HG03060 (cell line): ENCODE data around the gene CHD6.

Experiments
- ATAC-seq: cut with Tn5 transposase; IDR thresholded peaks from one replicate; pipeline ENCODE4 v1.9.1; 2021; ENCODE audit warnings: low read depth, moderate number of reproducible peaks; ENCODE audit not compliant: unreplicated experiment

Gene CHD6

GRCh38 chr20:41587523-41587922, 30.7 kb downstream of the CHD6 start:
- no peak for ATAC-seq

DNA sequence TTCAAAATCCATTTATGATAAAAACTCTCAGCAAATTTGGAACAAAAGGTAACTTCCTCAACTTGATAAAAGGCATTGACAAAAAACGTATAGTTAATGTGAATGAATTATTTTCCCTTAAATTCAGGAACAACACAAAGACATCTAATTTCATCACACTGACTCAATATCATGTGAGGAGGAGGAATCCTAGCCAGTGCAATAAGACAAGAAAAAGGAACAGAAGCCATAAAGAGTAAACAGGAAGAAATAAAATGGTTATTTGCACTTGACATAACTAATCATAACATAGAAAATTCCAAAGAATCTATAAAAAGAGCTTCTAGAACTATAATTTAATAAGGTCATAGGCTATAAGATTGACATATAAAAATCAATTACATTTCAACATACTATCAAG, 31.4 kb downstream of the CHD6 start:
- no peak for ATAC-seq

GRCh38 chr20:41580350-41580749, 37.8 kb downstream of the CHD6 start:
- no peak for ATAC-seq

DNA sequence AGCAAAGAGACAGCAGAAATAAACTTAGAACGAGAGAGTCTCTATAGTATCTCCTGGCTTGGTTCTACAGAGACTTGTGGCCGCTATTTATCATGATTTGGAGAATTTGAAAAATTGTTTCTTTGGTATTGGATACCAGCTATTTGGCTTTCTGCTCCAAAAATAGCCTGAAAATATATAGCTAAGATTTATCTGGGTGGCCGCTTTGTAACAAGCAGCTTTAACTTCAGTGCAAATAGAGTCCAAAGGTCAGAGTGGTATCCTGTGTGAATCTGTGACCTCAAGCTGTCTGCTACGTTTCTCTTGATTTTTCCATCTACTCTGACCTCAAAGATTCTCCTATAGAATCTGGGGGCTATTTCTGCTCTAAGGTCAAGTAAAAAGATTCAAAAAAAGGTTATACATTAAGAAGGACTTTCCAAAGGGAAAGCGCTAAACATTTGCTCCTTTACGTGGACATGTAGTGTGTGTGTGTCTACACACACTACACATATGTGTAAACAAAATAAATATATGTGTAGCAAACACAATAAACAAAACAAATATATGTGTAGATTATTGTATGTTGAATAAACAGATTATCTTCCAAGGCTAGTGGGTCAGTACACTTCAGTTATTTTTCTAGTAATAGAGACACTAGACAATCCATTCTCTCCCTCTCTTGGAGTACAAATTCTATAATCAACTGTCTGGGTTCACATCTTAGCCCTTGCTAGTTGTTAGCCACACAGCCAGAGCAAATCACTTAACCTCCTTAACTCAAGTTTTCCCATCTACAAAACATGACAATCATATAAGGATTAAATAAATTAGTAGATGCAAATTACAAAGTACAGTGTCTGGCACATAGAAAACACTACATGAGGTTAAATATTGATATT, 40.8 kb downstream of the CHD6 start:
- no peak for ATAC-seq

DNA sequence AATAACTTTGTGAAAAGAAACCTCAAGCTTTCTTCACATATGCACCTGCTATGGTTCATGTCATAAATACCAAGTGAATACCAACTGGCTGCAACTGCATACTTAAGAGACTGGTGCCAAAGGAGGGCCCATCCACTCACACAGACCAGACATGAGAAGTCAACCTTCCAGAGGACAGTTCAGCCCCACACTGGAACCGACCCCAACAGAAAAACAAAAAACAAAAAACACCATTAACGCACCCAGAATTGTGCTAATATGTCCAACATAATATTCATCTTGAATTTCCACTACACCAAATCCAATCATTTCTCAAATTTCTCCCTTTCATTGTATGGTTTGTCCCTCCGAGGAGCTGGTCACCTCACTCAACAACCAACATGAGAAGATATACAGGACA, 42.8 kb downstream of the CHD6 start:
- ATAC-seq, result no peak

GRCh38 chr20:41574802-41575389, 43.3 kb downstream of the CHD6 start:
- no peak for ATAC-seq

DNA sequence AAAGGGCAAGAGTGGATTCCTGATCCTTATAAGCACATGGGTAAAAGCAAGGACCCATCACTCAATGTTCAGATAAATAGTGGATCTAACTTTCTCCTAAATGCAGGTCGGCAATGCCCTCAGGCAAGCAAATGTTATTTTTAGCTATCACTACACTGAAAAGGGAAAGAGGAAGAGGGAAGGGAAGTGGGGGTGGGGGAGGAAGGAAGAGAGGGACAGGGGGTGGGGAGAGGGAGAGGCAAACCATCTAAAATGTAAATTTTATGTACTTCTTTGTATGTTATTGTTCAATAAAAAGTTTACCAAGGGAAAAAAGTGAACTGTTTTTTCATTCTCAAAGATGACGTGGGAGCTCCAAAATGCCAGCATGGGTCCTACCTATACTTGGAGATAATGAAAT, 44.2 kb downstream of the CHD6 start:
- ATAC-seq, result no peak

GRCh38 chr20:41572010-41572572, 46.1 kb downstream of the CHD6 start:
- ATAC-seq, result no peak

DNA sequence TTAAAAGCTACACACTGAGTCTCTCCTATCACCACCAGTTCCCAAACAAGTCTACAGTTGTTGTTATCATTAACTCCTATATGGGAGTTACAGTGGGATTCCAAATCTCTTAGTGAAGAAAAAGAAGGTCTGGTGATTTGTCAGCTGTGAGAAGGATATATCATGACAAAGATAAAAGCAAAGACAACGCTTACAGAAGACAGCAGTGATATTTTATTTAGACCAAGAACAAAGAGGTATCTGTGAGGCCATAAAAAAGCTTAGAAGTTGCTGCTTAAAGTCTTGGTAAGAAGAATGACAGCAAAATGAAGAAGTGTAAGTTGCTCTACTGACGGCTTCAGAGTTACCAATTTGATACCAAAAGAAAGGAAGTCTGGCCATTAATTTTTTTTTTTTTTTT, 47.2 kb downstream of the CHD6 start:
- ATAC-seq, result no peak

DNA sequence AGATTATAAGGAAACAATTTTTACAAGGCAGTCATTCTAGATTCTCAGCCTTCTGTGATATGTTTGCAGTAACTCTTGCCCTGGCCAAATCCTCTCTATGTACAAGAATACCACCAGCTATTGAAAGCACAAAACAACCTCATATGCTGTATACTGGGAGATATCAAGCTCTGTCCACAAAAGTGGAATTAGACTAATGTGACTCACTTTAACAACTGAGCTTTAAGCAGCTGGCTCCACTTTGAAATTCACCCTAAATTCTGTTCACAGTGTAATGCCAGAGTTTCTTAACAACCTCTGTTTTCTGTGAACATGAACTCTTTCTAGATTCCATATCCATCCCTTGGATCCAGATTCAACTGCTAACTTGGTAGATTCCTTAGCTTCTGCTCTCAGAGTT, 47.6 kb downstream of the CHD6 start:
- ATAC-seq, result no peak

DNA sequence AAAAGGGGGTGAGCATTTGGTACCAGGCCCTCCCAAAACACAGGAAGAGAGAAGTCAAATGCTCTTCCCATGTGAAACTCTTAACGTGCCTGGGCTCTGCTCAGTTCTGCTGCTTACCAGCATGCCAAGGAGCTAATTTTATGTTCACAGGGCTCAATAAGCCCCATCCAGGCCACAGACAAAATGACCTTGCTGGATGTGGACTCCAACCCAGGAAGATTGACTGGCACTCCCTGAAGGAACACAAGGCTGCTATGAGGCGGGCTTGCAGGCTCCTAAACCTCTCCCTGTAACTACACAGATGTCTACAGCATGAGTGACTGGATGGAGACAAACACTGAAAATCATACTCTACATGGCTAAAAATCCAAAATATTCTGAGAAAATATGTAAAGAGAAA, 50.6 kb downstream of the CHD6 start:
- ATAC-seq, result no peak

DNA sequence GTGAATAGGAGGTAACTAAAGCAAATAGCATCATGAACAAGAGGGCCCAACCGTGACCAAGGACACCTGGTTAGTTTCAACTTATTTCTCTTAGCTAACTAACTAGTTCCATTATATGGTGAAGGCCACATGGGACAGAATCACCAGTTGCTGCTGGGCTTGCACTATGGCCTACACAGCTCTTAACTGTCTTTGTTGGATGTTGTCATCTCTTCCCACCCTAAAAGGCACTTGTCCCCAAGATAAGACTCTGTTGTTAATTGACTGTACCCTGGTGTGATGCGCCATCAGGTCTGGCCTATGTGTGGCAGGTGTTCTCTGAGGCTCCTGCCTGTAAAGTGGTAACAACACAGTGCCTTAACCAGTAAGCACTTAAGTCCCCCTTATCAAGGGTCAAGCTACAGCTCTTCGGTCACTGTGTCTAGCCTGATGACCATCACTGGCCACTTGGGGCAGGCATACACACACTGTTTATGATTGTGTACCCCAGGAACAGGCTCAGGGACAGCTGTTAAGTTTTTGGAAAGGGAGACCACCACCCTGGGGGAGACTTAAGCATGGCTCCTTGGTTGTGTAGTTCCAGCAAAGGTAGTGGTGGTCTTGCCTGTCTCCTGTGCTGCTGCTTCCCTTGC, 51.2 kb downstream of the CHD6 start:
- ATAC-seq, result no peak

GRCh38 chr20:41563087-41563486, 55.1 kb downstream of the CHD6 start:
- no peak for ATAC-seq

DNA sequence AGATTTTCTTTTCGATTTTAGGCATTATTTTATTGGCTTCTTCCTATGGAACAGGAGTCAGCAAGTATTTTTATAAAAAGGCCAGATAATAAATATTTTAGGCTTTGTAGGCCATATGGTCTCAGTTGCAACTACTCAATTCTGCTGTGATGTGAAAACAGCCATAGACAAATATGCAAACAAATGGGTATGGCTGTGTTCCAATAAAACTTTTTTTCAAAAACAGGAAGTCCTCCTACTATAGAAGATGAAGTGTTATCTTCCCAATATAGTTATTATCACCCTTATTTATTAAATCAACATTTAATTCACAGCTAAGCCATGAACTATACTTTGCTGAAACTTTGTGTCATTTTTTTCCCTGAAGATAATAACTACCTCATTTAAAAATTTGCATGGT, 57.2 kb downstream of the CHD6 start:
- ATAC-seq, result no peak

- ATAC-seq, result no peak
These were observed 58.5 kb downstream of the CHD6 start for GRCh38 chr20:41559658-41560057.

DNA sequence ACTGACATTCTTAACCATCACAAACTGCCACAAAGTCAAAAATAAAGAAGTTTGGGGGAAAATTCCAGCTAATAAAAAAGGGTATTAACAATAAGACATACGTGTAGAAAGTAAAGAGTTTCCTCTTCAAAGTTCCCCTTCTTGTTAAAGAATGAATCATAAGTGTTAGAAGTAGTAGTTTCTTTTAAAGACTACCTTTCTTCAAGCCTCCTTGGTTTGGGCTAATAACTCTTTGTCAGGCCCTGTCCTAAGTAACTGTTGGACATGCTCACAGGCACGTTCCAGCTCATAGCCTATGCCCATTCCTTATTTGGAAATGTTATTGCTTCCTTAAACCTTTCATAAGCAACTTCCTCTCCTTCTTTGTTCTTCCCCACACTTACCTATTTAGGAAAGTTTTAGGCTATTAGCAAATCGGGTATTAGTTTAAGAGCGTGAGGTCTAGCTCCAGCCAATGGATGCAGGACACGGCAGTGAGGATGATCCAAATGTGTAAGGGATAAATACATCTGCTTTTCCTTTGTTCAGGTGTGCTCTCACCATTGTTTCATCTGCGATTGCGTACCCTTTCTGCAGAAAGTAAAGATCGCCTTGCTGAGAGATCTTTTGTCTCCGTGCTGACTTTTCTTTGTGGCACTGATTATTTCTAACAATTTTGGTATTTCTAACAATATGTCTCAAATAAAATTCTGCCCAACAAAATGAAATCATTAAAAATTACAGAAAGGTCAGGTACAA, 64.9 kb downstream of the CHD6 start:
- no peak for ATAC-seq

GRCh38 chr20:41552295-41553068, 65.7 kb downstream of the CHD6 start:
- ATAC-seq, result no peak

GRCh38 chr20:41551011-41551705, 67.0 kb downstream of the CHD6 start:
- ATAC-seq, result no peak

- ATAC-seq, result no peak
These were observed 71.0 kb downstream of the CHD6 start for GRCh38 chr20:41547221-41547620.
